PC-3 (cell line): Measurements from ENCODE around the gene FSTL5.

Experiments
- CTCF ChIP-seq: fragments of 300-600 bp; sonication (generic); conservative IDR thresholded peaks from 2 replicates; pipeline ENCODE4 v1.5.1; 2017; ENCODE audit warnings: antibody characterized with exemption, low read depth, mild to moderate bottlenecking, low read length
- EZH2 ChIP-seq: fragments of 300-600 bp; sonication (generic); IDR thresholded peaks from one replicate; pipeline ENCODE4 v1.6.1; 2017; ENCODE audit warnings: antibody characterized with exemption, mild to moderate bottlenecking, low read length; ENCODE audit not compliant: unreplicated experiment
- EZH2phosphoT487 ChIP-seq: fragments of 300-600 bp; sonication (generic); IDR thresholded peaks from 2 replicates; pipeline ENCODE4 v1.6.1; 2018; ENCODE audit warnings: mild to moderate bottlenecking, antibody characterized with exemption, low read length, borderline replicate concordance

- TF ChIP-seq CTCF (no peak), EZH2phosphoT487 (no peak), EZH2 (no peak)
These were observed 6.7 kb upstream of the FSTL5 start for GRCh38 chr4:162170509-162170908.
